GM15510 (cell line): ENCODE data around the gene DAPK3.
A peak's percentile ranks its signal among the peaks of the same experiment; 100 is the strongest.

Source experiments
- POLR2A ChIP-seq: IDR thresholded peaks from 3 replicates; pipeline ENCODE4 v1.6.1; 2011; ENCODE audit warnings: borderline replicate concordance; ENCODE audit not compliant: insufficient read length; ENCODE audit errors: extremely low read depth

DAPK3 gene

GRCh38 chr19:3970808-3971598 lies at the start of gene DAPK3:
Gene DAPK3 (minus strand): TSS chr19:3971099. CDS start chr19:3969735, 1,364 bp downstream.
- peak; percentile 79 for TF ChIP-seq POLR2A

GRCh38 chr19:4019578-4019977 lies 48.7 kb upstream of the DAPK3 start:
- no peak for TF ChIP-seq POLR2A

GRCh38 chr19:4018775-4019504 lies 48.0 kb upstream of the DAPK3 start:
- TF ChIP-seq POLR2A: no peak

DNA sequence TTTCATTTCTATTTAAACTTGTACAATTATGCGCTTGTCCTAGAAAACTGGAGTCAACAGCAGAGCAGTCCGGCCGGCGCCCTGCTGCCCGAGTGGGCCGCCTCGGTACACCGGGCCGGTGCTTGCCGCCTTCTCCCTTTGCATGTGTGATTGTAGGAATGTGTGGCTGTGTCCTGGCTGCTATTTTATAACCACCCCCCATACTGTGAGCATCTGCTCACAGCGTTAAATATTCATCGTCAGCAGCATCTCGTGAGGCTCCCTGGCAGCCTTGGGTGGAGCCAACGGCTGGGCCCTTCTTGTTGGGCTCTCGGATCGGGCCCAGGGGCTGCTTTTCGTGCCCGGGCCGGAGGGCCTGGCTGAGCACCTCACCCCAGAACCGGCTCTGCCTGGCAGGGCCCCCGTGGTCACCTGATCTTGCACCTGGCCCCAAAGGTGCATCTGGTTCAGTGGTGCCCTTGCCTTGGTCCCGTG lies 47.3 kb upstream of the DAPK3 start:
- no peak for TF ChIP-seq POLR2A

GRCh38 chr19:4016903-4017638 lies 46.2 kb upstream of the DAPK3 start:
- TF ChIP-seq POLR2A: no peak

DNA sequence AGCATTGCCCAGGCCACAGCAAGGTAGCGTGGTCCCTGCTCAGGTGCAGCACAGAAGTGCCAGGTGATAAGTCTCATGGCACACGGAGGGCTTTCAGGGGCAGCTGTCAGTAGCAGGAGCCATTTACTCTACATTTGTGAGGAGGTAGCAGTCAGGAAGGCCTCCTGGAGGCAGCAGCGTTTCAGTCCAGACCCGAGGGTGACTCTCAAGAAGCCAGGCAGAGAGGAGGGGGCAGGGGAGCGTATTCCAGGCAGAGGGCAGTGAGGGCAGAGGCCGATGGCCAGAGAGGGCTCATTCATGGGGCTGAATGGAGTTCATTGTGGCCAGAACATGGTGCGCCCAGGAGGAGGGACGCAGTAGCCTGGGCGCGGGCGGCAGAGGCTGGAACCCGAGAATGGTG lies 45.6 kb upstream of the DAPK3 start:
- TF ChIP-seq POLR2A: no peak

DNA sequence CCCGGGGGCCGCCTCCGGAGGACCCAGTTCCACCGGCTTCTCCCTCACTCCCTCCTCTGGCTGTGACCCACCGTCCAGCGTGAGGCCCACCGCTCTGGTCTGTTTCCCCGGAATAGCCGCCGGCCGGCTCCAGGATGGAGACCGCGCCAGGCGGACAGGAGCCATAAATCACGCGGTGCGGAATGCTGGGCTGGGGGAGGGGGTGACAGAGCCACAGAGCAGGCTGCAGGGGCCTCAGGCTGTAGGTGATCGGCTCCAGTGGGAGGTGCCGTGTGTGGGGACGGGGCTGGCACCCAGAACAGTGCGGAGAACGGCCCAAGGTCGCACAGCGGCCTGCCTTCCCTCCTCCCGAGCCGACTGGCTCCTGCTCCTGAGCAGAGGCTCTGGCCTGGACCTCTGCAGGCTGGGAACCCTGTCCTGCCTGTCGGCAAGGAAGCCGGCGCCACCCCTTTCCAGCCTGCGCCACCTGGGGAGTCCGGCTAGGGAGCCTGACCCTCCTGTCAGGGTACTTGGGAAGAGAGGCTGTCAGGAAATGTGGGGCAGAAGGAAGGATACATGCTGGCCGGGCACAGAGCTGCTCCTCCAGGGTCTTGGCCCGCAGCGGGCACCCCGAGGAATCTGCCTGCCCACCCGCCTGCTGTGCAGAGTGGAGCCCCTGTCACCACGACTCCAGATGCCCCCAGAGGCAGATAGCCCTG lies 45.0 kb upstream of the DAPK3 start:
- TF ChIP-seq POLR2A: no peak

DNA sequence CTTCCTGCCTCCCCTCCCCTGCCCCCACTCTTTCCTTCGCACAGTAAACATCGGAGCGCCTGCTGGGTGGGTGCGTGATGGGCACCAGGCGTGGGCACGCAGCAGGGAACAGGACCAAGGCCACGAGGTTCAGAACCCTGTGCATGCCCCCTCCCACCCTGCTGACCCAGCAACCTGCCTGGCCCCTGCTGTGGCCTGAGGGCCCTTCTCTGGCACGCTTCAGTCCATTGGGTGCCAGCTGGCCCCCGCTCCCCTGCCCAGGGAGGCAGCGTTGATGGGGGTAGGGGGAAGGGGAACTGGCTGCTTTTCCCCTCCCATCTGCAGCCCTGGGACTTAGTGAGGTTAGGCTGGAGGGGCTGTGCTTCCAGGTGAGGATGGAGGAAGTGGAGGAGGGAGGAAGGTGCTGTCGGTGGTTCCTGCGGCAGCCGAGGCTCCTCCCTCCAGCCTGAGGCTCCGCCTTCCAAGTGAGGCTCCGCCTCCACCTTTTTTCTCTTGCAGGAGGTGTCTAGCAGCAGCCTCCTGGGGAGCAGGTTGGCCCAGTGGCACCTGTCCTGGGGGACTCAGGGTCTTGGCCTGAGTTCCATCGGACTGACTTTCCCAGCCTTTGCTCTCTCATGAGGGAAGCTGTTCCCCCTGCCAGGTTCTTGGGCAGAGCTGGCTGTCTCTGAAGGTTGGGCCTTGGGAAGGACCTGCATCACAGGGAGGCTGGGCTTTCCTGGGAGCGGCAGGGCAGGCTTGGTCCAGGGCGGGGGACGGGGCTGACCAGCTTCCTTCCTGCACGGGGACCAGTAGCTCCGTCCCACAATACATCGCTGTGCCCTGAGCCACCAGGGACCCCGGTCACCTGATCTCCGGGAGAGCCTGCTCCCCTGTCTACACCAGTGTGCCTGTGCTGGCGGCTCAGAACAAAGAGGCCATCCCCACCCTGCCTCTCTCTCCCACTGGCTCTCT lies 43.9 kb upstream of the DAPK3 start:
- no peak for TF ChIP-seq POLR2A

- no peak for TF ChIP-seq POLR2A
Observed at GRCh38 chr19:4013886-4014540, 43.1 kb upstream of the DAPK3 start.

- no peak for TF ChIP-seq POLR2A
Observed at GRCh38 chr19:4012975-4013634, 42.2 kb upstream of the DAPK3 start.

DNA sequence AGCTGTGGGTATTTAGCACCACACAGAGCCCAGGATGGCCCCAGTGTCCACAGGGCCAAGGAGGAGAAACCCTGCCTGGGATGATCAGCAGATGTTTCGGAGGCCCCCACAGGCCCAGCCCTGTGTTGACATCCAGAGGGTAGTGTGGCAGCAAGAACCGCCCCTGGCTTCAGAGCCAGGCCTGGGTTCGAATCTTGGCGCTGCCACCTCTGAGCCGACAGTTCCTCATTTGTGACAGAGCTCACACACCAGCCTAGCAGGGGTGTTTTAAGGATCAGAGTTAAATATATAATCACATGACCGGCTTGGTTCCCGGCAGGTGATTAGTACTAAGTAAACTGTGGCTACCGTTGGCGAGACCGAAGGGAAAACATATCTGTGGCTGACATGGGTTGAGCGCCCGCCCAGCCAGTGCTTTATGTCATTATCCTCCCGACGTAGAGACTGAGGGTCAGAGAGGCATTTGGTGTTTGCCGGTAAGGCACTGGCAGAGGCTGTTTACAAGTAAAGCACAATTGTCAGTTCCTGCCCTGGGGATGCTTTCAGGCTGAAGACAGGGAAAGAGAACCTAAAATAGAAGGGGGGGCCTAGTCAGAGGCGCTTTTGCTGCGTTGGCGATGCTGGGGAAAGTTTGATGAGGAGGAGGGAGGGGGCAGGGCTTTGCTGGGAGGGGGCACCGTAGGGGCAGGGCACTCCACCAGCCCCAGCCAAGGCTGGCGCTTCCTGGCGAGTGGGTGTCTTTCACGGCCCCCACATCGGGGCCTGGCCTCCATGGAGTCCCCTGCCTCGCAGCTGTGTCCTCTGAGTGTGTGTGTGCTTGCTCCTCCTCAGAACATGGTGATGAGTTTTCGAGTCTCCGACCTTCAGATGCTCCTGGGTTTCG lies 41.4 kb upstream of the DAPK3 start:
- no peak for TF ChIP-seq POLR2A

DNA sequence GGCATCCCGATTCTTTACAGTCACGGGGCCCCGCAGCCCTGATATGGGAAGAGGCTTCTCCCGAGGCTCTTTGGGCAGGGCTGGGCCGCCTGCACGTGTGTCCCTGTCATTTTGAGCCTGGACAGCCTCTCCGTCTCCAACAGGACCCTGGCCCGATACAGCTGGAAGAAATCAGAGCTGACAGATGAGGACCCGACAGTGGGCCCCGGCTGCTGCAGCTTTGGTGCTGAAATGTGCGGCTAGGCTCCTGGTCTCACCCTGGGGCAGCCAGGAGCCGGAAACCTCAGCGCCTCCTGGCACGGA lies 39.9 kb upstream of the DAPK3 start:
- TF ChIP-seq POLR2A: no peak
